Measurements from ENCODE around the gene SCMH1.

Gene SCMH1

DNA sequence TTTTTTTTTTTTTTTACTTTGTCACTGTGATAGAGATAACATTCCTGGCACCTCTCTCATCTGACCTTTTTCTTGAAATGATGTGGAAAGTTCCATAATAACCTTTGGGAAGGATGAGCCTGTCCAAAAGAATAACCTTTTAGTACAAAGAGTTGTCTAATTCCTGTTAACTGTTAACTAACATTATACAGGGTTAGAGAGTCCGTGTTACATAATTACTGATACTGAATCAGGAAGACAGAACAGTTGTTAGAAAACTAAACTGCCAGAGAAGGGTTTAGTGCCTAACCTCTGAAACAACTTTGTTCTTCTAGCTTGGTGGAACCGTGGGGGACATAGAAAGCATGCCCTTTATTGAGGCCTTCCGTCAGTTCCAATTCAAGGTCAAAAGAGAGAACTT is 253.8 kb downstream of the SCMH1 start:
- TF ChIP-seq ZNF184 (tag by site-specific recombination; IDR thresholded peaks at IDR 0.05) (no peak), ZNF350 (tag by site-specific recombination; IDR thresholded peaks at IDR 0.05) (no peak), ZNF335 (tag by site-specific recombination; conservative IDR thresholded peaks at IDR 0.05) (no peak), ZFP3 (tag by site-specific recombination; IDR thresholded peaks at IDR 0.05; ENCODE audit: low read depth) (no peak), ZNF473 (tag by site-specific recombination; IDR thresholded peaks at IDR 0.05) (no peak), ZNF266 (tag by site-specific recombination; IDR thresholded peaks at IDR 0.05; ENCODE audit: low read depth) (no peak), GLI2 (tag by site-specific recombination; IDR thresholded peaks at IDR 0.05; ENCODE audit: borderline replicate concordance, low read depth) (no peak), TRIM28 (IDR thresholded peaks at IDR 0.05; ENCODE audit: borderline replicate concordance, low read length) (no peak), ZNF624 (tag by site-specific recombination; IDR thresholded peaks at IDR 0.05) (no peak), ZNF223 (tag by site-specific recombination; IDR thresholded peaks at IDR 0.05) (no peak), ZNF792 (tag by site-specific recombination; IDR thresholded peaks at IDR 0.05) (no peak), ZNF768 (tag by site-specific recombination; IDR thresholded peaks at IDR 0.05) (no peak), ZNF623 (tag by site-specific recombination; IDR thresholded peaks at IDR 0.05) (no peak), SCRT2 (tag by site-specific recombination; IDR thresholded peaks at IDR 0.05) (no peak), ZBTB6 (tag by site-specific recombination; IDR thresholded peaks at IDR 0.05) (no peak), ZNF580 (tag by site-specific recombination; IDR thresholded peaks at IDR 0.05) (no peak), ZNF677 (tag by site-specific recombination; IDR thresholded peaks at IDR 0.05) (no peak), ZNF274 (IDR thresholded peaks at IDR 0.05; ENCODE audit: low read length) (no peak), ZNF274 (tag by site-specific recombination; IDR thresholded peaks at IDR 0.05; ENCODE audit: borderline replicate concordance) (no peak)
- TF ChIP-seq, protein P1, sequence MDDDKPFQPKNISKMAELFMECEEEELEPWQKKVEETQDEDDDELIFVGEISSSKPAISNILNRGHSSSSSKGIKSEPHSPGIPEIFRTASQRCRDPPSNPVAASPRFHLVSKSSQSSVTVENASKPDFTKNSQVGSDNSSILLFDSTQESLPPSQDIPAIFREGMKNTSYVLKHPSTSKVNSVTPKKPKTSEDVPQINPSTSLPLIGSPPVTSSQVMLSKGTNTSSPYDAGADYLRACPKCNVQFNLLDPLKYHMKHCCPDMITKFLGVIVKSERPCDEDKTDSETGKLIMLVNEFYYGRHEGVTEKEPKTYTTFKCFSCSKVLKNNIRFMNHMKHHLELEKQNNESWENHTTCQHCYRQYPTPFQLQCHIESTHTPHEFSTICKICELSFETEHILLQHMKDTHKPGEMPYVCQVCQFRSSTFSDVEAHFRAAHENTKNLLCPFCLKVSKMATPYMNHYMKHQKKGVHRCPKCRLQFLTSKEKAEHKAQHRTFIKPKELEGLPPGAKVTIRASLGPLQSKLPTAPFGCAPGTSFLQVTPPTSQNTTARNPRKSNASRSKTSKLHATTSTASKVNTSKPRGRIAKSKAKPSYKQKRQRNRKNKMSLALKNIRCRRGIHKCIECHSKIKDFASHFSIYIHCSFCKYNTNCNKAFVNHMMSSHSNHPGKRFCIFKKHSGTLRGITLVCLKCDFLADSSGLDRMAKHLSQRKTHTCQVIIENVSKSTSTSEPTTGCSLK (tag by site-specific recombination; IDR thresholded peaks at IDR 0.05), result no peak
- Histone ChIP-seq H3K4me3 (ENCODE audit: low read depth, low read length) (no peak overlapping the region), H3K9me3 (ENCODE audit: control insufficient read depth, insufficient read depth, low read depth, low read length) (no peaks in the 10 kb centered on the region), H3K27ac (ENCODE audit: extremely low read depth, low read depth, low read length) (no peak overlapping the region), H3K4me1 (ENCODE audit: control insufficient read depth, insufficient read depth, low read length) (no peaks in the 10 kb centered on the region), H3K36me3 (ENCODE audit: control insufficient read depth in 2 of 2, insufficient read depth in 1 of 2, low read length in 2 of 2) (peaks cover 50 to 100% of the 10 kb centered on the region in 2 experiments)
- CTCF ChIA-PET, result interaction anchor here (1.5 kb wide), 1 partner anchor 15 kb away, joined by 3 read pairs; no protein-coding TSS in a partner anchor
- POLR2A ChIA-PET, result no interaction called here

- TF ChIP-seq RBAK (tag by site-specific recombination; IDR thresholded peaks at IDR 0.05) (no peak), ZNF426 (tag by site-specific recombination; IDR thresholded peaks at IDR 0.05) (no peak), ZNF596 (tag by site-specific recombination; IDR thresholded peaks at IDR 0.05) (no peak), CTCF (tag by site-specific recombination; IDR thresholded peaks at IDR 0.05) (no peak), SALL2 (tag by site-specific recombination; IDR thresholded peaks at IDR 0.05; ENCODE audit: borderline replicate concordance) (no peak), SP7 (tag by site-specific recombination; IDR thresholded peaks at IDR 0.05) (no peak), TCF7L2 (IDR thresholded peaks at IDR 0.05; ENCODE audit: borderline replicate concordance, low read depth, low read length) (no peak)
- H3K4me3 ChIP-seq (ENCODE audit: low read depth, low read length), result no peak overlapping the region
- CTCF ChIA-PET, result interaction anchor here (0.6 to 1.5 kb wide), 2 partner anchors 16 to 468 kb away, joined by 3 to 5 read pairs; no protein-coding TSS in a partner anchor
- no peak overlapping the region for H3K27ac ChIP-seq (ENCODE audit: extremely low read depth, low read depth, low read length)
- H3K36me3 ChIP-seq (ENCODE audit: control insufficient read depth in 2 of 2, insufficient read depth in 1 of 2, low read length in 2 of 2), result peaks cover 44 to 100% of the 10 kb centered on the region in 2 experiments
- no peaks in the 10 kb centered on the region for H3K9me3 ChIP-seq (ENCODE audit: control insufficient read depth, insufficient read depth, low read depth, low read length)
- POLR2A ChIA-PET, result no interaction called here
- no peaks in the 10 kb centered on the region for H3K4me1 ChIP-seq (ENCODE audit: control insufficient read depth, insufficient read depth, low read length)
These were observed 254.4 kb downstream of the SCMH1 start for GRCh38 chr1:40987439-40988276.
